ENCODE results near the gene NUDT7.

Gene NUDT7

DNA sequence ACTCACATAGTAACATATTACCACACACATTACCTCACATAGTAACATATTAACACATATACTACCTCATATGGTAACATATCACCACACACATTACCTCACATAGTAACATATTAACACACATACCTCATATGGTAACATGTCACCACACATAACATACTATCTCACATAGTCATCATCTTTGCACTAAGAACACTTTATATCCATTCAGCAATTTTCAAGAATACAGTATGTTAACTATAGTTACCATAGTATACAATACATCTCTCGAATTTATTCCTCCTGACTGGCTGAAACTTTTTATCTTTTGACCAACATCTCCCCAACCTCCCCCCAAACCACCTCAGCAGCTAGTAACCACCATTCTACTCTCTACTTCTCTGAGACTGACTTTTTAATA lies 7.6 kb downstream of the NUDT7 start:
- Histone ChIP-seq H3K4me1 (ENCODE audit: insufficient read depth, low read length) (no peaks in the 10 kb centered on the region), H3K9me3 (ENCODE audit: insufficient read depth, low read depth, low read length) (0 out of 2 replicates have a peak, but pooled peaks cover 3% of the 10 kb centered on the region), H3K27me3 (ENCODE audit: insufficient read depth, low read length) (no peaks in the 10 kb centered on the region), H3K36me3 (ENCODE audit: insufficient read depth, low read length) (peaks cover 2% of the 10 kb centered on the region; the same call in 1 of the 2 replicates), H3K27ac (ENCODE audit: low read depth, low read length) (no peak overlapping the region), H3K4me3 (ENCODE audit: low read length) (no peak overlapping the region), H3K9ac (ENCODE audit: low read depth, low read length) (no peak overlapping the region)
- 41% methylated on average over 1 of the region's 1 CpG for WGBS

- Histone ChIP-seq H3K4me1 (ENCODE audit: insufficient read depth, low read length) (no peaks in the 10 kb centered on the region), H3K4me3 (ENCODE audit: low read length) (no peak overlapping the region), H3K36me3 (ENCODE audit: insufficient read depth, low read length) (0 out of 2 replicates have a peak, but pooled peaks cover 2% of the 10 kb centered on the region), H3K9me3 (ENCODE audit: insufficient read depth, low read depth, low read length) (no peaks in the 10 kb centered on the region), H3K27ac (ENCODE audit: low read depth, low read length) (no peak overlapping the region), H3K27me3 (ENCODE audit: insufficient read depth, low read length) (no peaks in the 10 kb centered on the region), H3K9ac (ENCODE audit: low read depth, low read length) (no peak overlapping the region)
- 85% methylated on average over 8 of the region's 11 CpGs for WGBS
These were observed 10.1 kb downstream of the NUDT7 start for GRCh38 chr16:77732241-77732946.

DNA sequence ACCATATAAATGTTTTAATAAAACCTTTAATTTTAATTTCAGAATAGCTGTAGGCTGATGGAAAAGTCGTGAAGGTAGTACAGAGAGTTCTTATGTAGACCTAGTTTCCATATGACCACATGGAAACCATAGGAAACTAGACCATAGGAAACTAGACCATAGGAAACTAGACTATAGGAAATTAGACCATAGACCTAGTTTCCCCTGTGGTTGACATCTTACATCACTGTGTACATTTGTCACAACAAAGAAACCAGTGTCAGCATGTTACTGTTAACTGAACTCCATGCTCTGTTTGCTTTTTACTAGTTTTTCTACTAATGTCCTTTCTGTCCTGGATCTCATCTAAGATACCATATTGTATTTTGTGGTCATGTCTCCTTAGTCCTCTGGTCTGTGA lies 14.6 kb downstream of the NUDT7 start:
- 100% methylated on average over 1 of the region's 1 CpG for WGBS
- Histone ChIP-seq H3K36me3 (ENCODE audit: insufficient read depth, low read length) (no peaks in the 10 kb centered on the region), H3K4me1 (ENCODE audit: insufficient read depth, low read length) (no peaks in the 10 kb centered on the region), H3K9ac (ENCODE audit: low read depth, low read length) (no peak overlapping the region), H3K27ac (ENCODE audit: low read depth, low read length) (no peak overlapping the region), H3K9me3 (ENCODE audit: insufficient read depth, low read depth, low read length) (no peaks in the 10 kb centered on the region), H3K27me3 (ENCODE audit: insufficient read depth, low read length) (no peaks in the 10 kb centered on the region), H3K4me3 (ENCODE audit: low read length) (no peak overlapping the region)

- WGBS, result 93% methylated on average over 10 of the region's 10 CpGs
These were observed 16.6 kb downstream of the NUDT7 start for GRCh38 chr16:77738706-77739558.

DNA sequence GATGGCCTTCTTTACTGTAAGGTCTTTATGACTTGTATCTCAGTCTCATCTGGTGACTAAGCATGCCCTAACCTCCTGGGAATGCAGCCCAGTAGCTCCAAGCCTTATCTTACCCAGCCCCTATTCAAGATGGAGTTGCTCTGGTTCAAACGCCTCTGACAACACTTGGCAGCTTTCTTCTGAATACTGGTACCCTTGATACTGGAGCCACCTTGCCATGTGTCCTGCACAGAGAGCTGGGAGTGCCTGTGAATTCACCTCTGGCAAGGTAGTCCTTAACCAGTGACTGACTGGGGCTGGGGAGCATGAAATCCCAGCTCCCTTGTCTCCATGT lies 17.2 kb downstream of the NUDT7 start:
- Histone ChIP-seq H3K27me3 (ENCODE audit: insufficient read depth, low read length) (no peaks in the 10 kb centered on the region), H3K27ac (ENCODE audit: low read depth, low read length) (no peak overlapping the region), H3K9ac (ENCODE audit: low read depth, low read length) (no peak overlapping the region), H3K4me3 (ENCODE audit: low read length) (no peak overlapping the region), H3K9me3 (ENCODE audit: insufficient read depth, low read depth, low read length) (no peaks in the 10 kb centered on the region), H3K36me3 (ENCODE audit: insufficient read depth, low read length) (no peaks in the 10 kb centered on the region), H3K4me1 (ENCODE audit: insufficient read depth, low read length) (no peaks in the 10 kb centered on the region)
- whole genome bisulfite sequencing, result 89% methylated on average over 1 of the region's 1 CpG

More at GRCh38 chr16:77738706-77739558, 16.6 kb downstream of the NUDT7 start:
- Histone ChIP-seq H3K9me3 (ENCODE audit: insufficient read depth, low read depth, low read length) (no peaks in the 10 kb centered on the region), H3K4me3 (ENCODE audit: low read length) (no peak overlapping the region), H3K36me3 (ENCODE audit: insufficient read depth, low read length) (no peaks in the 10 kb centered on the region), H3K4me1 (ENCODE audit: insufficient read depth, low read length) (no peaks in the 10 kb centered on the region), H3K27me3 (ENCODE audit: insufficient read depth, low read length) (no peaks in the 10 kb centered on the region), H3K27ac (ENCODE audit: low read depth, low read length) (no peak overlapping the region), H3K9ac (ENCODE audit: low read depth, low read length) (no peak overlapping the region)

DNA sequence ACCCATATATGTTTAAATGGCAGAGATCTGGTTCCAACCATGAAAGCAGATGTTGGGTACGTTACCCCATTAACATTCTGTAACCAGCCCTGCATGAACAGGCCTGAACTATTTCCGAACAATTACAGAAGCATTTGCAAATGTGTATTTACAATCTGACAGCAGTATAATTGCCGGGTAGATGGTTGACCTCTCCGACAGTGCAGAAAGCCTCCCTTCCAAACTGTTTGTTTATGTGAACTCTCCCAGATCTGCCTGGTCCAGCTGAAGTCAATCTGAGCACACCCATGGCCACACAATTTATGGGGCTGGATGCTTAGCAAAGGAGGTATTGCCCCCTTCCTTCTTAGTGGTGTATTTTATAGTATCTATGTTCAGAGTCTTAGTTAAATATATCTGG lies 21.8 kb downstream of the NUDT7 start:
- Histone ChIP-seq H3K4me1 (ENCODE audit: insufficient read depth, low read length) (no peaks in the 10 kb centered on the region), H3K9me3 (ENCODE audit: insufficient read depth, low read depth, low read length) (no peaks in the 10 kb centered on the region), H3K27me3 (ENCODE audit: insufficient read depth, low read length) (no peaks in the 10 kb centered on the region), H3K27ac (ENCODE audit: low read depth, low read length) (no peak overlapping the region), H3K9ac (ENCODE audit: low read depth, low read length) (no peak overlapping the region), H3K4me3 (ENCODE audit: low read length) (no peak overlapping the region), H3K36me3 (ENCODE audit: insufficient read depth, low read length) (no peaks in the 10 kb centered on the region)
- WGBS, result 95% methylated on average over 4 of the region's 4 CpGs

- H3K36me3 ChIP-seq (ENCODE audit: insufficient read depth, low read length), result no peaks in the 10 kb centered on the region
- H3K9me3 ChIP-seq (ENCODE audit: insufficient read depth, low read depth, low read length), result no peaks in the 10 kb centered on the region
- no peak overlapping the region for H3K9ac ChIP-seq (ENCODE audit: low read depth, low read length)
- no peak overlapping the region for H3K27ac ChIP-seq (ENCODE audit: low read depth, low read length)
- H3K4me1 ChIP-seq (ENCODE audit: insufficient read depth, low read length), result no peaks in the 10 kb centered on the region
- H3K27me3 ChIP-seq (ENCODE audit: insufficient read depth, low read length), result no peaks in the 10 kb centered on the region
- H3K4me3 ChIP-seq (ENCODE audit: low read length), result no peak overlapping the region
- no CpG with 5 or more reads among the region's 1 CpG for WGBS
These were observed 23.7 kb downstream of the NUDT7 start for GRCh38 chr16:77745972-77746371.

- Histone ChIP-seq H3K27ac (ENCODE audit: low read depth, low read length) (no peak overlapping the region), H3K9me3 (ENCODE audit: insufficient read depth, low read depth, low read length) (no peaks in the 10 kb centered on the region), H3K36me3 (ENCODE audit: insufficient read depth, low read length) (no peaks in the 10 kb centered on the region), H3K4me1 (ENCODE audit: insufficient read depth, low read length) (no peaks in the 10 kb centered on the region), H3K9ac (ENCODE audit: low read depth, low read length) (no peak overlapping the region), H3K27me3 (ENCODE audit: insufficient read depth, low read length) (no peaks in the 10 kb centered on the region), H3K4me3 (ENCODE audit: low read length) (no peak overlapping the region)
- 92% methylated on average over 7 of the region's 7 CpGs for WGBS
These were observed 26.2 kb downstream of the NUDT7 start for GRCh38 chr16:77748421-77749005.

DNA sequence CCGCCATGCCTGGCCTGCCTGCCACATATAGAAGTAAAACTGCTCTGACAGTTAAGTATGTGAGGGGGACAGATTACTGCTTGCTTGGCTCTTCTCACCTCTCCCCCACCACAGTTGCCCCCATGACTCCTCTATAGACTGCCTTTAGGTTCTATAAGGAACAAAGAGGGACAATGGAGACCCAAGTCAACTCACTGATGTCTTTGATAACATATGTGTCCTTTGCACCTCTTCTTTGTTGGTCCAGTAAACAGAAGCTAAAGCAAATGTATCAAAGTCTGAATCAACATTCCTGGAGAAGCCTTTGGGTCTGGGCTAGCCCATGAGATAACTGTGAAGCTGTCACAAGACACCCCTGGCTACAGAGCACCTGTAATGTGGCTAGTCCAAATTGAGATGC lies 27.1 kb downstream of the NUDT7 start:
- Histone ChIP-seq H3K27ac (ENCODE audit: low read depth, low read length) (no peak overlapping the region), H3K9me3 (ENCODE audit: insufficient read depth, low read depth, low read length) (no peaks in the 10 kb centered on the region), H3K27me3 (ENCODE audit: insufficient read depth, low read length) (no peaks in the 10 kb centered on the region), H3K4me3 (ENCODE audit: low read length) (no peak overlapping the region), H3K9ac (ENCODE audit: low read depth, low read length) (no peak overlapping the region), H3K36me3 (ENCODE audit: insufficient read depth, low read length) (no peaks in the 10 kb centered on the region), H3K4me1 (ENCODE audit: insufficient read depth, low read length) (no peaks in the 10 kb centered on the region)
- WGBS, result 86% methylated on average over 1 of the region's 1 CpG

DNA sequence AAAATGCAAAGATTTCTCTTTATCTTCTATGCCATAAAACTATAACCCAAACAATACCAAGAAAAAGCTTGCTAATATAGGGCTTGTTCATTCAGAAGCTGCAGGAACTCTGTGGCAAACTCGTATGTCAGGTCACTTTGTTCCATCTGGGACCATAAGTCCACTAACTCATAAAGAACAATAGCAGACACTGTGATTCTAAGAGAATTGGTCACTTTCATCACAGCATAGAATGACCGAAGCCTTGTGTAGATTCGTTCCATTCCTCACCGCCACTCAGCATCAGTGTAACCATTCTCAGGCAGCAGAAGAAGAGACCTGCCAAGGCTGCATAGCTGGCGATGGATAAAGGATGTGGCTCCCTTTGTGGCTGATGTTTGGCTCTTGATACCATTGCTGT lies 35.7 kb downstream of the NUDT7 start:
- WGBS, result 96% methylated on average over 5 of the region's 5 CpGs
- H3K4me1 ChIP-seq (ENCODE audit: insufficient read depth, low read length), result no peaks in the 10 kb centered on the region; the same call in 1 of the 2 replicates
- H3K9me3 ChIP-seq (ENCODE audit: insufficient read depth, low read depth, low read length), result no peaks in the 10 kb centered on the region
- H3K4me3 ChIP-seq (ENCODE audit: low read length), result no peak overlapping the region
- no peaks in the 10 kb centered on the region for H3K36me3 ChIP-seq (ENCODE audit: insufficient read depth, low read length)
- H3K27ac ChIP-seq (ENCODE audit: low read depth, low read length), result no peak overlapping the region
- no peak overlapping the region for H3K9ac ChIP-seq (ENCODE audit: low read depth, low read length)
- H3K27me3 ChIP-seq (ENCODE audit: insufficient read depth, low read length), result no peaks in the 10 kb centered on the region

DNA sequence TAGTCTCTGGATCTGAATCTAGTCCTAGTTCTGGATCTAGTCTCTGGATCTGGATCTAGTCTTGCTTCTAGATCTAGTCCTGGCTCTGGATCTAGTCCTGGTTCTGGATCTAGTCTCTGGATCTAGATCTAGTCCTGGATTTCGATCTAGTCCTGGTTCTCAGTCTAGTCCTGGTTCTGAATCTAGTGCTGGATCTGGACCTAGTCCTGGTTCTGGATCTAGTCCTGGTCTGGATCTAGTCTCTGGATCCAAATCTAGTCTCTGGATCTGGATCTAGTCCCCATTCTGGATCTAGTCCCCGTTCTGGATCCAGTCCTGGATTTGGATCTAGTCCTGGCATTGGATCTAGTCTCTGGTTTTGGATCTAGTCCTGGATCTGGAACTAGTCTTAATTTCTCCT lies 36.2 kb downstream of the NUDT7 start:
- no peak overlapping the region for H3K9ac ChIP-seq (ENCODE audit: low read depth, low read length)
- no peak overlapping the region for H3K4me3 ChIP-seq (ENCODE audit: low read length)
- no peaks in the 10 kb centered on the region; the same call in 1 of the 2 replicates for H3K4me1 ChIP-seq (ENCODE audit: insufficient read depth, low read length)
- no peaks in the 10 kb centered on the region for H3K36me3 ChIP-seq (ENCODE audit: insufficient read depth, low read length)
- no peak overlapping the region for H3K27ac ChIP-seq (ENCODE audit: low read depth, low read length)
- no peaks in the 10 kb centered on the region for H3K9me3 ChIP-seq (ENCODE audit: insufficient read depth, low read depth, low read length)
- no peaks in the 10 kb centered on the region for H3K27me3 ChIP-seq (ENCODE audit: insufficient read depth, low read length)
- WGBS, result 79% methylated on average over 2 of the region's 2 CpGs

All from HUES64 (cell line).